Esophagus muscularis mucosa (tissue), 3 donors: Measurements from ENCODE around the gene MICB.

Source experiments
- CTCF ChIP-seq, 3 experiments: fragments of 200-600 bp in 2 of 3; fragments of 450-650 bp in 1 of 3; sonication (generic) in 2 of 3; IDR thresholded peaks; one replicate each; pipeline ENCODE4 v1.5.1; 2017 to 2019; ENCODE audit warnings: antibody characterized with exemption in 3 of 3, mild to moderate bottlenecking in 2 of 3, moderate library complexity in 1 of 3
- POLR2A ChIP-seq: fragments of 450-650 bp; IDR thresholded peaks from one replicate; pipeline ENCODE4 v1.6.1; 2017; ENCODE audit warnings: antibody characterized with exemption, moderate library complexity, mild to moderate bottlenecking, low read depth

DNA sequence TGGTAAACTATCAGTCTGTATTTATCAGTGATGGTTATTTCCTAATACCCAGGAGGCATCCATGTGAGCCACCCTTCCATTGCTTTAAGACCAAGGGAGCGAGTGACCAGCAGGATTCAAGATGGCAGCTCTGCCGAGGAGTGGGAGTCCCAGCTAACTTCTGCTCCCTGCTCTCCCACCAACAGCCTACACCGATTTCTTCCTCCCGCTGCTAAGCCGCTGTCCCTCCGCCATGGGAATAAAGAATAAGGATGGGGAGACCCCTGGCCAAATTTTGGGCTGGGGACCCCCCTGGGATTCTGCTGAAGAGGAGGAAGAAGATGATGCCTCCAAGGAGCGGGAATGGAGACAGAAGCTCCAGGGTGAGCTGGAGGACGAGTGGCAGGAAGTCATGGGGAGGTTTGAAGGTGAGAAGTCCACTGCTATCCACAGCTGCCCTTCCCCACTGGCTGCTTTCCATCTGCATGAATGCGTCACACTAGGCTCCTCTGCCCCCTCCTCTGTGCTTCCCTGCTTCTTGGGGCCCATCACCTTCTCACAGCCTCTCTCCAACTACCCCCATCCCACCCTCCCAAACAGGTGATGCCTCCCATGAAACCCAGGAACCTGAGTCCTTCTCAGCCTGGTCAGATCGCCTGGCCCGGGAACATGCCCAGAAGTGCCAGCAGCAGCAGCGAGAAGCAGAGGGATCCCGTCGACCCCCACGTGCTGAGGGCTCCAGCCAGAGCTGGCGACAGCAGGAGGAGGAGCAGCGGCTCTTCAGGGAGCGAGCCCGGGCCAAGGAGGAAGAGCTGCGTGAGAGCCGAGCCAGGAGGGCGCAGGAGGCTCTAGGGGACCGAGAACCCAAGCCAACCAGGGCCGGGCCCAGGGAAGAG, 59.7 kb downstream of the MICB start:
- no peak for TF ChIP-seq POLR2A
- no peak for TF ChIP-seq CTCF (IDR thresholded peaks at IDR 0.05)
